H1 (cell line): ENCODE data around the gene TADA3. TPM values are rescaled to one million over a fixed set of nuclear protein-coding genes. Genes with fewer than 3 reads are reported as not detected.

Experiments used
- CTCF ChIA-PET: fragments of 300-600 bp; sonication (Branson Sonifier 250); formaldehyde crosslinking; loops from one replicate; lab custom pipeline; 2021; ENCODE audit not compliant: partially characterized antibody; lab: Charles Lee
- POLR2A ChIA-PET: fragments of 300-600 bp; sonication (Branson Sonifier 250); formaldehyde crosslinking; loops from one replicate; lab custom pipeline; 2021; ENCODE audit warnings: inconsistent platforms; ENCODE audit not compliant: partially characterized antibody; lab: Charles Lee
- DNase-seq, 2 experiments: peaks; one replicate each; pipeline versions ENCODE4 v3.0.0 to v3.0.0-alpha.2; 2010 to 2022; ENCODE audit warnings: low spot score in 2 of 2, low read depth in 1 of 2, mixed read lengths in 1 of 2
- FAIRE-seq: peaks from 2 replicates; lab custom pipeline; 2011; peaks lifted over from hg19 to GRCh38; lab: Jason Lieb, UNC
- H2AFZ ChIP-seq: 2 replicates; pipeline ENCODE4 v1.8.1; 2012; ENCODE audit warnings: low read length, inconsistent platforms
- H2AK5ac ChIP-seq: 2 replicates; pipeline ENCODE4 v1.6.1; 2013; ENCODE audit warnings: low read depth, low read length
- H2BK120ac ChIP-seq: replicated peaks from 2 replicates; pipeline ENCODE3; 2013; ENCODE audit warnings: low read depth, low read length, inconsistent platforms
- H2BK12ac ChIP-seq: 2 replicates; pipeline ENCODE4 v1.6.1; 2013; ENCODE audit warnings: low read depth, low read length
- H2BK15ac ChIP-seq: 2 replicates; pipeline ENCODE4 v1.6.1; 2013; ENCODE audit warnings: low read length
- H2BK20ac ChIP-seq: 2 replicates; pipeline ENCODE4 v1.6.1; 2013; ENCODE audit warnings: low read length
- H2BK5ac ChIP-seq: 2 replicates; pipeline ENCODE4 v1.6.1; 2013; ENCODE audit warnings: low read depth, low read length
- H3K14ac ChIP-seq: 2 replicates; pipeline ENCODE4 v1.6.1; 2013; ENCODE audit warnings: inconsistent platforms; ENCODE audit not compliant: insufficient read length
- H3K18ac ChIP-seq: 2 replicates; pipeline ENCODE4 v1.6.1; 2013; ENCODE audit warnings: low read length; ENCODE audit errors: extremely low read depth
- H3K23ac ChIP-seq: 2 replicates; pipeline ENCODE4 v1.6.1; 2013; ENCODE audit warnings: inconsistent platforms; ENCODE audit not compliant: insufficient read length
- H3K23me2 ChIP-seq: 2 replicates; pipeline ENCODE4 v1.6.1; 2013; ENCODE audit warnings: low read depth, low read length
- H3K27ac ChIP-seq: 2 replicates; pipeline ENCODE4 v1.6.1; 2011; ENCODE audit warnings: low read depth, low read length, inconsistent platforms
- H3K27me3 ChIP-seq, 4 experiments: replicated peaks in 1 of 4; 1 replicate in 1 of 4; 2 replicates in 3 of 4; pipeline versions ENCODE4 v1.6.1 to v1.8.1; 2011 to 2013; ENCODE audit warnings: low read length in 3 of 4, mild to moderate bottlenecking in 3 of 4, inconsistent platforms in 2 of 4, mixed read lengths in 2 of 4, moderate library complexity in 1 of 4; ENCODE audit not compliant: control insufficient read depth in 3 of 4, insufficient read depth in 3 of 4; ENCODE audit errors: extremely low read depth in 1 of 4
- H3K36me3 ChIP-seq, 4 experiments: 2 replicates each; pipeline versions ENCODE4 v1.6.1 to v1.8.1; 2011 to 2013; ENCODE audit warnings: mild to moderate bottlenecking in 4 of 4, low read length in 3 of 4, moderate library complexity in 2 of 4, control low read depth in 1 of 4, inconsistent platforms in 1 of 4; ENCODE audit not compliant: insufficient read depth in 4 of 4, control insufficient read depth in 2 of 4
- H3K4ac ChIP-seq: replicated peaks from 2 replicates; pipeline ENCODE3; 2013; ENCODE audit warnings: low read length, low read depth, mixed read lengths, inconsistent platforms; ENCODE audit not compliant: insufficient read length
- H3K4me1 ChIP-seq, 4 experiments: replicated peaks in 1 of 4; 1 replicate in 1 of 4; 2 replicates in 3 of 4; pipeline versions ENCODE4 v1.6.1 to v1.8.1; 2011 to 2013; ENCODE audit warnings: low read length in 3 of 4, inconsistent platforms in 2 of 4, mixed read lengths in 1 of 4; ENCODE audit not compliant: insufficient read depth in 4 of 4, control insufficient read depth in 3 of 4
- H3K4me2 ChIP-seq, 2 experiments: 2 replicates each; pipeline versions ENCODE4 v1.6.1 to v1.8.1; 2011 to 2013; ENCODE audit warnings: low read depth in 2 of 2, low read length in 2 of 2, control low read depth in 1 of 2, inconsistent platforms in 1 of 2, mild to moderate bottlenecking in 1 of 2; ENCODE audit not compliant: insufficient read depth in 1 of 2
- H3K4me3 ChIP-seq, 4 experiments: fragments of 200-600, 300-600 bp in 1 of 4; sonication (generic), shearing (Covaris generic), sonication (Bioruptor Twin) in 1 of 4; 2 replicates each; pipeline versions ENCODE4 v1.5.1 to v1.8.1; 2011 to 2016; ENCODE audit warnings: low read length in 4 of 4, low read depth in 3 of 4, control low read depth in 2 of 4, inconsistent platforms in 2 of 4, mild to moderate bottlenecking in 2 of 4, mixed read lengths in 1 of 4, moderate library complexity in 1 of 4; ENCODE audit not compliant: insufficient read depth in 2 of 4; ENCODE audit errors: extremely low read depth in 1 of 4
- H3K56ac ChIP-seq: replicated peaks from 2 replicates; pipeline ENCODE3; 2013; ENCODE audit warnings: low read depth, mild to moderate bottlenecking, mixed read lengths, low read length, inconsistent platforms; ENCODE audit not compliant: insufficient read length
- H3K79me1 ChIP-seq: 2 replicates; pipeline ENCODE4 v1.6.1; 2013; ENCODE audit warnings: low read depth, low read length, control low read depth
- H3K79me2 ChIP-seq, 2 experiments: 2 replicates each; pipeline versions ENCODE4 v1.6.1 to v1.8.1; 2012 to 2013; ENCODE audit warnings: low read length in 2 of 2, mild to moderate bottlenecking in 2 of 2, inconsistent platforms in 1 of 2; ENCODE audit not compliant: insufficient read depth in 2 of 2, control insufficient read depth in 1 of 2
- H3K9ac ChIP-seq, 4 experiments: replicated peaks in 1 of 4; 1 replicate in 1 of 4; 2 replicates in 3 of 4; pipeline versions ENCODE4 v1.6.1 to v1.8.1; 2011 to 2013; ENCODE audit warnings: low read depth in 3 of 4, low read length in 3 of 4, control low read depth in 2 of 4, mild to moderate bottlenecking in 2 of 4, moderate library complexity in 2 of 4, inconsistent platforms in 1 of 4; ENCODE audit errors: extremely low read depth in 1 of 4
- H3K9me3 ChIP-seq, 2 experiments: 2 replicates each; pipeline versions ENCODE4 v1.6.1 to v1.8.1; 2012 to 2013; ENCODE audit warnings: mild to moderate bottlenecking in 2 of 2, moderate library complexity in 2 of 2, control low read depth in 1 of 2, inconsistent platforms in 1 of 2, low read depth in 1 of 2, low read length in 1 of 2, mixed read lengths in 1 of 2; ENCODE audit not compliant: insufficient read depth in 2 of 2
- H4K20me1 ChIP-seq, 2 experiments: replicated peaks in 1 of 2; 2 replicates each; pipeline versions ENCODE3 to v1.8.1; 2011 to 2013; ENCODE audit warnings: inconsistent platforms in 2 of 2, low read length in 2 of 2, mild to moderate bottlenecking in 1 of 2; ENCODE audit not compliant: insufficient read depth in 2 of 2, control insufficient read depth in 1 of 2
- H4K5ac ChIP-seq: 2 replicates; pipeline ENCODE4 v1.6.1; 2013; ENCODE audit warnings: low read length, low read depth, mixed read lengths, inconsistent platforms; ENCODE audit not compliant: insufficient read length
- H4K8ac ChIP-seq: 2 replicates; pipeline ENCODE4 v1.8.0; 2013; ENCODE audit warnings: mild to moderate bottlenecking, moderate library complexity, low read length, inconsistent platforms; ENCODE audit not compliant: insufficient read depth; ENCODE audit errors: extremely low read depth
- H4K91ac ChIP-seq: replicated peaks from 2 replicates; pipeline ENCODE3; 2013; ENCODE audit warnings: low read length, mixed read lengths, inconsistent platforms; ENCODE audit not compliant: insufficient read length
- JUN ChIP-seq: IDR thresholded peaks from 2 replicates; pipeline ENCODE4 v1.6.1; 2011; ENCODE audit warnings: low read depth, mild to moderate bottlenecking, improper control_type of control experiment, low read length
- MAX ChIP-seq: IDR thresholded peaks from 2 replicates; pipeline ENCODE4 v1.6.1; 2012; ENCODE audit warnings: inconsistent platforms
- NRF1 ChIP-seq: IDR thresholded peaks from 2 replicates; pipeline ENCODE4 v1.6.1; 2011; ENCODE audit warnings: mild to moderate bottlenecking, low read depth, low read length, improper control_type of control experiment
- RXRA ChIP-seq: IDR thresholded peaks from 2 replicates; pipeline ENCODE4 v1.6.1; 2011; ENCODE audit warnings: low read depth, mild to moderate bottlenecking, low read length, moderate library complexity; ENCODE audit not compliant: insufficient read depth
- SIN3A ChIP-seq, 2 experiments: IDR thresholded peaks in 1 of 2; conservative IDR thresholded peaks in 1 of 2; 2 replicates each; pipeline ENCODE4 v1.6.1; 2011 to 2012; ENCODE audit warnings: low read length in 2 of 2, improper control_type of control experiment in 1 of 2, low read depth in 1 of 2, mild to moderate bottlenecking in 1 of 2
- SIX5 ChIP-seq: IDR thresholded peaks from 2 replicates; pipeline ENCODE4 v1.6.1; 2011; ENCODE audit warnings: mild to moderate bottlenecking, low read depth, low read length
- SP1 ChIP-seq: IDR thresholded peaks from 2 replicates; pipeline ENCODE4 v1.6.1; 2011; ENCODE audit warnings: low read depth, low read length
- SUZ12 ChIP-seq: fragments of 200-600 bp; sonication (generic); IDR thresholded peaks from 2 replicates; pipeline ENCODE4 v1.6.1; 2012; ENCODE audit warnings: mild to moderate bottlenecking, inconsistent platforms, low read length, moderate library complexity, mixed read lengths
- WGBS, 2 experiments: shearing (Covaris generic) in 1 of 2; methylation state at CpG; one replicate each; pipeline versions ENCODE4 v1.1.6 to v1.1.7; 2013 to 2015; ENCODE audit warnings: low lambda C conversion rate in 2 of 2, mixed read lengths in 2 of 2, inconsistent platforms in 1 of 2, low coverage in 1 of 2, missing lambda C conversion rate in 1 of 2; ENCODE audit not compliant: insufficient replicate concordance in 2 of 2, insufficient coverage in 1 of 2, insufficient read length in 1 of 2; ENCODE audit errors: extremely low coverage in 1 of 2, missing lambda C conversion rate in 1 of 2; 5-methylcytosine and 5-hydroxymethylcytosine counted together
- polyA plus RNA-seq, 7 experiments: library from polyadenylated mRNA; depleted of rRNA in 3 of 7; stranded (reverse) in 5 of 7; unstranded in 2 of 7; fragments of >200 nt in 5 of 7; fragments of 200-250 nt in 2 of 7; gene quantifications; 1 replicate in 5 of 7; 2 replicates in 1 of 7; 4 replicates in 1 of 7; pipeline versions ENCODE4 v1.2.1 to v1.2.3, GENCODE V29; 2011 to 2013; ENCODE audit warnings: missing spikeins in 2 of 7, mixed read lengths in 2 of 7
- total RNA-seq: library from RNA; stranded (reverse); fragmentation: NEBNext Ultra II Directional; extraction: Animal tissue kit (Norgen Biotek cat#: 25700); gene quantifications from 2 replicates; pipeline ENCODE4 v1.2.1, GENCODE V29; 2021

The TADA3 gene
- total and polyA plus RNA-seq, 2 of the 8 experiments (the other 6 are each of a cell fraction or from before 2014, with no cell fraction given): 43.4 to 50.3 TPM

- H3K79me1 ChIP-seq: no peaks in the 10 kb centered on the region
- H3K4me2 ChIP-seq: no peak overlapping the region
- no peak overlapping the region for H2BK20ac ChIP-seq
- H3K23ac ChIP-seq: no peak overlapping the region
- peaks cover 6 to 65% (median 35%) of the 10 kb centered on the region in 4 experiments for H3K36me3 ChIP-seq
- H2BK12ac ChIP-seq: no peak overlapping the region
- H3K9ac ChIP-seq: no peak overlapping the region
- H3K27me3 ChIP-seq: no peaks in the 10 kb centered on the region
- no peak overlapping the region for H3K27ac ChIP-seq
- H3K14ac ChIP-seq: no peak overlapping the region
- WGBS, 2 experiments: 92% methylated on average over 7 of the region's 7 CpGs; no CpG with 5 or more reads in 1 of the 2 experiments
- TF ChIP-seq SUZ12 (no peak), SIX5 (no peak), RXRA (no peak), NRF1 (no peak), MAX (no peak), SP1 (no peak), JUN (no peak), SIN3A (conservative IDR thresholded peaks at IDR 0.05 in 1 of 2, IDR thresholded peaks at IDR 0.05 in 1 of 2; ENCODE audit: low read depth in 1 of 2, low read length in 2 of 2) (no peak)
- TF ChIP-seq, all 59 proteins: peak for 0
- Histone ChIP-seq H3K4me1 (no peaks in the 10 kb centered on the region), H3K18ac (no peak overlapping the region), H2AK5ac (no peak overlapping the region), H4K20me1 (peaks cover 0 to 1% of the 10 kb centered on the region in 2 experiments), H3K79me2 (no peaks in the 10 kb centered on the region; a peak in 1 of 4 replicates), H3K4ac (no peak overlapping the region), H2AFZ (no peak overlapping the region), H2BK15ac (no peak overlapping the region), H2BK5ac (no peak overlapping the region), H3K4me3 (no peak overlapping the region), H2BK120ac (no peak overlapping the region), H3K56ac (no peak overlapping the region), H4K5ac (no peak overlapping the region), H3K9me3 (no peaks in the 10 kb centered on the region), H4K91ac (no peak overlapping the region), H4K8ac (no peak overlapping the region), H3K23me2 (no peaks in the 10 kb centered on the region)
- FAIRE-seq (no peak), DNase-seq (no peak)
- ChIA-PET POLR2A (interaction anchor here (1.0 to 2.3 kb wide), 3 partner anchors 10 to 27 kb away, joined by 3 to 10 read pairs (median 3); no protein-coding TSS in a partner anchor), CTCF (interaction anchor here (0.8 to 1.8 kb wide), 7 partner anchors 10 to 160 kb away, joined by 3 to 9 read pairs (median 3); no protein-coding TSS in a partner anchor)
Observed at GRCh38 chr3:9786209-9786739, 6.0 kb downstream of the TADA3 start.
